Hematopoietic multipotent progenitor cell treated with erythropoietin and hydrocortisone succinate and interleukin-3 and kit ligand, for 4 days (in vitro differentiated cells): ENCODE measurements around the gene GNAQ.
"Not testable (repeated sequence)": the region's sequence is repeated elsewhere in the genome, so short reads cannot be mapped to it uniquely, and the experiment has no call there.

Experiments
- DNase-seq: peaks from one replicate; pipeline ENCODE4 v3.0.0-alpha.2; 2015

Gene GNAQ

GRCh38 chr9:77896938-77897667 is 134.5 kb downstream of the GNAQ start:
- peak; percentile 69 for DNase-seq

- DNase-seq, result peak; percentile 68
Observed at GRCh38 chr9:77896269-77896937, 135.2 kb downstream of the GNAQ start.

GRCh38 chr9:77893706-77894105 is 137.9 kb downstream of the GNAQ start:
- no peak for DNase-seq

- peak; percentile 63 for DNase-seq
Observed at GRCh38 chr9:77892955-77893514, 138.6 kb downstream of the GNAQ start.

GRCh38 chr9:77892171-77892570 is 139.4 kb downstream of the GNAQ start:
- DNase-seq, result peak; percentile 71

- peak; percentile 84 for DNase-seq
Observed at GRCh38 chr9:77891128-77891800, 140.3 kb downstream of the GNAQ start.

DNA sequence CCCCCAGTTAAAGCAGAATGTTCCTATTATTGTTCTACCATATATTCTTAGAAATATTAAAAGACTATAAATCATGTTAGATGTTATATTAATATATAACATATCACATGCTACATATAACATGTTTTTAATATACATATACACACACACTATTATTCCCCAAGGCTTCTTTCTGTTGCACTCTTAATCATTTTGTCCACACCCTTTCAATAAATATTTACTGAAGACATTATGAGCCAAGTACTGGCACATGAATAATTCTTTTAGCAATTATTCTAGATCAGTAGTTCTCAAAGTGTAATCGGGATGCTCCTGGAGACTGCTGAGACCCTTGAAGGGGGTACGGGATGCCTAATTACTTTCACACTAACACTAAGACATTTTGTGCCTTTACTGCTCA is 143.9 kb downstream of the GNAQ start:
- no peak for DNase-seq

GRCh38 chr9:77885104-77885672 is 146.4 kb downstream of the GNAQ start:
- DNase-seq, result no peak

- DNase-seq, result no peak
Observed at GRCh38 chr9:77883846-77884771, 147.5 kb downstream of the GNAQ start.

DNA sequence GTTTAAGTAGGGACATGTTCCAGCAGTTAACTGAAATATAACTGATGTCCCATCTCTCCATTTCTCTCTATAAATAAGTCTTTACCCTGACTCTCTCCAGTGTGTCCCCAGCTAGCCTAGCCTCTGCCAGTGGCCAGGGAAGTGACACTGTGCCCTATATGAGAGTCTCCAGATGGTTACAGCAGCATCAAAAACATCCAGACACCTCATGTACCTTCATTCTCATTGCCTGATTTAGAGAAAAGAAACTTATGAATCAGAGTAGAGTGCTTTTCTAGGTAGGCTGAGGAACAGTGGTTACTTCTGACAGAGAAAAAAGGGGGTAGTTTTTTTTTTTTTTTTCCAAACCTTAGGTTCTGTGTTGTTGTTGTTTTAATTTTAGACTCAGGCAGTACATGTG is 148.5 kb downstream of the GNAQ start:
- DNase-seq, result no peak

DNA sequence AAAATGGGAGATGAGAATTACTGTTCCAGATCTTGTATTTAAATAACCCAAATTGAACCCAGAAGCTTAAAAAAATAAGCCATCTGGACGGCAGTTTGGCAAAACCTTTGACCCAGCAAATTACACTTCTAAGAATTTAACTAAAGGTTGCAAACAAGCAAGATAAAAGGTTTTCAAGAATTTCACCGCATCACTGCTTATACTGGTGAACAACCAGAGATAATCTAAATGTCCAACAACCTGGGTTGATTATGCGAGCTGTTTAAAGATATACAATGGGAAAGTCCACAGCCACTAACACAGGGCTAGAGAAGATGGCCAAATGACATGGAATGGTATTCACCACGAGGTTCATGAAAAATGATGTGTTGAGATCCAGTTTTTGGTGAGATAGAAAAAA is 149.3 kb downstream of the GNAQ start:
- peak; percentile 53 for DNase-seq

DNA sequence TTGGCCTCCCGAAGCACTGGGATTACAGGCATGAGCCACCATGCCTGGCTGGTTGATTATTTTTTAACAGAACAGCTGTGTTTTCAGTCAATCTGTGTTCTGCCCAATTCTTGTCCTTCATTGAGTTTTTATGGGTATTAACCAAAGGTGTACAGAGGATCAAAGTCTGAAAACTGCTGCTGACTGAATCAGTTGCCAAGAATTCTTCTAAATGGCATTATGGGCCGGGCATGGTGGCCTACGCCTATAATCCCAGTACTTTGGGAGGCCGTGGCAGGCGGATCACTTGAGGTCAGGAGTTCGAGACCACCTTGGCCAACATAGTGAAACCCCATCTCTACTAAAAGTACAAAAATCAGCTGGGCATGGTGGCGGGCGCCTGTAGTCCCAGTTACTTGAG is 150.0 kb downstream of the GNAQ start:
- DNase-seq, result not testable (repeated sequence)

- no peak for DNase-seq
Observed at GRCh38 chr9:77881111-77881510, 150.5 kb downstream of the GNAQ start.

DNA sequence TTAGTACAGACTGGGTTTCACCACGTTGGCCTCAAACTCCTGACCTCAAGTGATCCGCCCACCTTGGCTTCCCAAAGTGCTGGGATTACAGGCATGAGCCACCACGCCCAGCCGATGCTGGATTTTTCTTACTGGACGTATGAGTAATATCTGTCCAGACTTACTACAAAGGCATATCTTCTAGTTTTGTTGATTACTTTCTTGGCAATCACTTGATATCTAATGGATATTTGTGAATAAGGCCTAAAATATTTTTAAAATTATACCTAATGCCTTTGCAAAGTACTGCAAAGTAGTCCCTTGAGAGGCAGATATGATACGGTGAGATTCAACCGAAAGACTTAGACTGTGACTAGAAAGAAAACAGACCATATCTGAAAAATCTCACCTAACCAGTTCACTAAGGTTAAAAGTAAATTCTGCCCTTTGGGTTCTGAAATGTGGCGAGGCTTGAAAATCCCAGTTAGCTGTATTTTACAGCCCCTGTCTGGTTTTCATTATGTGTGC is 152.1 kb downstream of the GNAQ start:
- no peak for DNase-seq

DNA sequence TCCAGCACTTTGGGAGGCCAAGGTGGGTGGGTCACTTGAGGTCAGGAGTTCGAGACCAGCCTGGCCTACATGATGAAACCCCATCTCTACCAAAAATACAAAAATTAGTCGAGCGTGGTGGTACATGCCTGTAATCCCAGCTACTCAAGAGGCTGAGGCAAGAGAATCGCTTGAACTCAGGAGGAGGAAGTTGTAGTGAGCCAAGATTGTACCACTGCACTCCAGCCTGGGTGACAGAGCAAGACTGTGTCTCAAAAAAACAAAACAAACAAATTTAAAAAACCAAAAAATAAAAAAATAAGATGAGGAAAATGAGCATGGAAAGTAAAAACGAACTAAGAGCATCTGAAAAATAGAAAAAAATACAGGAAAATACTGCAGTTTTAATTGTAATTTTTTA is 152.8 kb downstream of the GNAQ start:
- not testable (repeated sequence) for DNase-seq

GRCh38 chr9:77877976-77878375 is 153.6 kb downstream of the GNAQ start:
- no peak for DNase-seq

DNA sequence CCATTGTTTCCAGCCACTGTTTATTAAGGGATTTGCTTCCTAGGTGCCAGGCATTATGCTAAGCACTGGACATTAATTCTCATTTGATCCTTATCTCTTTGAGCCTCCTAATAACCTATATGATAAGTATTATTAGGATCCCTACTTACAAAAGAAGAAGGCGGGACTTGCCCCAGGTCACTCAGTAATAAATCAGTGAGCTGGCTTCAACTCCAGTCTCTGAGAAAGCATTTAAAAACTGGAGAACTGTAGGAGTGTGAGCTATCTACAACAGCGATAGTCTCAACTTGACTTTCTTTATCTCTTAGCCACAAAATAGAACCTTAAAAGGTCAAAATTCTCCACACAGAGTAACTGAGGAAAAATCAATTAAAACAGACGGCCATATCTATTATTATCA is 155.0 kb downstream of the GNAQ start:
- no peak for DNase-seq

DNA sequence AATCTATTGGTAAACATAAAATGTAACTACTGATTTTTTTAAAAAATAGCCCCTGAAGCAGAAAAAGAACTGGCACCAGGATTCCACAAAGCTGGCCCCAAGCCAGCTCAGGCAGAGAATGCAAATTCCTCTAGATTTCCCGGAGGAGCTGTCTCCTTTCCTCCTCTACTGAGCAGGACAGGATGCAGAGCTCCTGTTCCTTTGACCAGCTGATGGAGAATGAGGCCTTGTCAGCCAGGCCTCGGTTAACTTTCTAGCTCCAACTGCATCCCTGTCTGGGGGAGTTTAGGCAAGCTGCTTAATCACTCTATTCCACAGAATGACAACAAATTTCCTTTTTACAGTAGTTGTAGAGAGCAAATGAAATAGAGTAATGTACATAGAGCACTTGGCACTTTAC is 155.5 kb downstream of the GNAQ start:
- DNase-seq, result no peak

GRCh38 chr9:77872863-77873262 is 158.7 kb downstream of the GNAQ start:
- no peak for DNase-seq

DNA sequence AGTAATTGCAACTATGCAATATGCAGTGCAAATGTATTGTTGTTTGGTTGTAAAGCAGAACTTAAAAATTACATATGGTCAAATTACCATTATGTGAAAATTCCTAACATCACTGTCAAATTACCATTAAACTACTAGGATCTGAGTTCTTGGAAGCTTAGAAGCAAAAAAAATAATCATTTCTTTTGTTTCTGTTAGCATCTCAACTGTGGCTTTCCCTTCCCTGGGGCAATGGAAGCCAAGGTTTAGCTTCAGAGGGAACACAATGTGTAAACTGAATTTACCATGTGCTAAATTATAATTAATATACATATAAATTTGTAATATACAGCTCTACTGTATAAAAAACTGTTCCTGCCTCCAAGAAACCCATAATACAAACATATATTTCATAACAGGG is 159.4 kb downstream of the GNAQ start:
- DNase-seq, result no peak

GRCh38 chr9:77871483-77871882 is 160.1 kb downstream of the GNAQ start:
- no peak for DNase-seq

- DNase-seq, result peak; percentile 43
Observed at GRCh38 chr9:77866878-77867277, 164.7 kb downstream of the GNAQ start.
